ENCODE results near the gene SBF2. TPM values are rescaled to one million over a fixed set of nuclear protein-coding genes. Genes with fewer than 3 reads are reported as not detected.

The SBF2 gene
- total and polyA plus RNA-seq, 2 donors (not counting 1 experiment from before 2014, with no cell fraction given) = 5.6 to 17.7 TPM

DNA sequence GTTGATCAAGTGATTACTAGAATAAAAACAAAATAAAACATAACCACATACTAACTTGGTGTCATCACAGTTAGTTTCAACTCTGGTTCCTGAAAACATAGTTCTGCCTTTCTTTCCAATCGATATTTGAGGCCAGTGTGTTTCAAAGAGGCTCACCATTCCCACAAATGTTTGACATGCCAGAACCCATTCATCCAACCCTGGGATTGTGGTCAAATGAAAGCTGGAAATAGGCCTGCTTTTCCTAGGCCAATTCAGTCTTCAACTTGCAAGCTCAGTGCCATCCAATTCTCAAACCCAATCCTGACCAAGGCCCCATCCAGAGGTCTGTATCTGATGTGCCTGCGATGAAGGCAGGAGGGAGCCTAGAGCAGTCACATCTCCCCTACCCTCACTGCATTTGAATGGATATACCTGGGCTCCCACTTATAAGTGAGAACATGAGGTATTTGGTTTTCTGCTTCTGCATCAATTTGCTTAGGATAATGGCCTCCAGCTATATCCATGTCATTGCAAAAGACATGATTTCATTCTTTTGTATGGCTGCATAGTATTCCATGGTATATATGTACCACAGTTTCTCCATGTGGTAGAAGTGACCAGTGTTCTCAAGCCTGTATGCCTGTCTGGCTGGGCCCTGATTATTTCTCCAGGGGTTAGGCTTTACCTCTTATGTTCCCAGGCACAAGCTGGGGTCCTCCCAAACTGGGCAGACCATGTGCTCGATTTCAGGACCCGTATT lies 486.9 kb downstream of the SBF2 start:
- intact Hi-C loops (cut with micrococcal nuclease) = no loop called here
- POLR2A ChIA-PET = no interaction called here
- Histone ChIP-seq H3K4me1 (ENCODE audit: control insufficient read depth in 2 of 2, insufficient read depth in 2 of 2, low read length in 2 of 2) (no peaks in the 10 kb centered on the region), H3K36me3 (replicated peaks in 1 of 2; ENCODE audit: control extremely low read depth in 1 of 2, control insufficient read depth in 1 of 2, extremely low read depth in 1 of 2, insufficient read depth in 2 of 2, low read length in 1 of 2) (peaks cover 10 to 16% of the 10 kb centered on the region in 2 experiments), H2AFZ (ENCODE audit: insufficient read depth, low read depth, low read length, poor library complexity, severe bottlenecking) (no peak overlapping the region), H3K4me3 (ENCODE audit: control extremely low read depth in 1 of 5, extremely low read depth in 1 of 5, insufficient read depth in 1 of 5, low read depth in 2 of 5, low read length in 4 of 5) (no peak overlapping the region), H3K27ac (ENCODE audit: low read length in 2 of 2) (no peak overlapping the region), H3K27me3 (replicated peaks in 1 of 4; ENCODE audit: control extremely low read depth in 1 of 4, control insufficient read depth in 3 of 4, insufficient read depth in 4 of 4, low read length in 3 of 4) (no peaks in the 10 kb centered on the region), H3K4me2 (replicated peaks; ENCODE audit: low read depth, low read length, poor library complexity, severe bottlenecking) (no peak overlapping the region), H3K9me3 (ENCODE audit: control extremely low read depth in 1 of 3, control insufficient read depth in 2 of 3, insufficient read depth in 1 of 3, low read length in 2 of 3) (no peaks in the 10 kb centered on the region), H3K79me2 (ENCODE audit: control insufficient read depth, insufficient read depth, low read length) (no peaks in the 10 kb centered on the region), H3K9ac (ENCODE audit: low read length) (no peak overlapping the region), H4K20me1 (ENCODE audit: control insufficient read depth, insufficient read depth, low read length, poor library complexity, severe bottlenecking) (no peaks in the 10 kb centered on the region)
- H3K4me3 Mint-ChIP-seq = no peak overlapping the region
- no peaks in the 10 kb centered on the region for H3K9me3 Mint-ChIP-seq (ENCODE audit: insufficient read depth)
- CTCF ChIA-PET = interaction anchor here (1.0 kb wide), 1 partner anchor 166 kb away, joined by 3 read pairs; no protein-coding TSS in a partner anchor
- no peak for TF ChIP-seq CTCF (IDR thresholded peaks at IDR 0.05)
- TF ChIP-seq EZH2 (IDR thresholded peaks at IDR 0.05; ENCODE audit: borderline replicate concordance, insufficient read depth, low read depth, low read length, poor library complexity, severe bottlenecking) = no peak
- ATAC-seq (ENCODE audit: low read depth) = no peak
- DNase-seq = no peak
- no peaks in the 10 kb centered on the region for H3K4me1 Mint-ChIP-seq
- no peaks in the 10 kb centered on the region for H3K27me3 Mint-ChIP-seq
- no peak overlapping the region for H3K27ac Mint-ChIP-seq
- WGBS (ENCODE audit: insufficient coverage) = 100% methylated on average over 2 of the region's 4 CpGs

DNA sequence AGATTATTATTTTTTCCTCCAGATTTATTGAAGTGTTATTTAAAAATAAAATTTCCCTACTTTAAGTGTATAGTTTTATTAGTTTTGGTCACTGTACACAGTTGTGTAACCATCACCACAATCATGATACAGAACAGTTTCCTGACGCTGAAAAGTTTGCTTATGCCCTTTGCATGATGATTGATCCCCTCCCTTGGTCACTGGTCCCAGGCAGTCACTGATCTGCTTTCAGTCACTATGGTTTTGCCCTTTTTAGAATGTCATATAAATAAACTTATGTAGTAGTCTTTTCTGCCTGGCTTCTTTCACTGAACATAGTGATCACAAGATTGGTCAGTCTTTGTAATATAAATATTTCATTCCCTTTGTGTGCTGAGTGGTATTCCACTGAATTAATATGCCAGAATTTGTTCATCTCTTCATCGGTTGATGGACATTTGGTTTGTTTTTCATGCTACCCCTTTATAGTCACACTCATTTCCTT lies 489.6 kb downstream of the SBF2 start:
- Histone ChIP-seq H2AFZ (ENCODE audit: insufficient read depth, low read depth, low read length, poor library complexity, severe bottlenecking) (no peak overlapping the region), H3K4me2 (replicated peaks; ENCODE audit: low read depth, low read length, poor library complexity, severe bottlenecking) (no peak overlapping the region), H3K79me2 (ENCODE audit: control insufficient read depth, insufficient read depth, low read length) (no peaks in the 10 kb centered on the region), H3K4me1 (ENCODE audit: control insufficient read depth in 2 of 2, insufficient read depth in 2 of 2, low read length in 2 of 2) (no peaks in the 10 kb centered on the region), H3K4me3 (ENCODE audit: control extremely low read depth in 1 of 5, extremely low read depth in 1 of 5, insufficient read depth in 1 of 5, low read depth in 2 of 5, low read length in 4 of 5) (no peak overlapping the region), H3K27ac (ENCODE audit: low read length in 2 of 2) (no peak overlapping the region), H3K9me3 (ENCODE audit: control extremely low read depth in 1 of 3, control insufficient read depth in 2 of 3, insufficient read depth in 1 of 3, low read length in 2 of 3) (no peaks in the 10 kb centered on the region), H3K9ac (ENCODE audit: low read length) (no peak overlapping the region), H3K27me3 (replicated peaks in 1 of 4; ENCODE audit: control extremely low read depth in 1 of 4, control insufficient read depth in 3 of 4, insufficient read depth in 4 of 4, low read length in 3 of 4) (no peaks in the 10 kb centered on the region), H4K20me1 (ENCODE audit: control insufficient read depth, insufficient read depth, low read length, poor library complexity, severe bottlenecking) (no peaks in the 10 kb centered on the region), H3K36me3 (replicated peaks in 1 of 2; ENCODE audit: control extremely low read depth in 1 of 2, control insufficient read depth in 1 of 2, extremely low read depth in 1 of 2, insufficient read depth in 2 of 2, low read length in 1 of 2) (peaks cover 10 to 13% of the 10 kb centered on the region in 2 experiments)
- H3K9me3 Mint-ChIP-seq (ENCODE audit: insufficient read depth) = no peaks in the 10 kb centered on the region
- POLR2A ChIA-PET = no interaction called here
- CTCF ChIA-PET = no interaction called here
- ATAC-seq (ENCODE audit: low read depth) (no peak), DNase-seq (no peak)
- no peak overlapping the region for H3K4me3 Mint-ChIP-seq
- no CpG with 5 or more reads among the region's 2 CpGs for WGBS (ENCODE audit: insufficient coverage)
- no peaks in the 10 kb centered on the region for H3K27me3 Mint-ChIP-seq
- no peaks in the 10 kb centered on the region for H3K4me1 Mint-ChIP-seq
- no peak overlapping the region for H3K27ac Mint-ChIP-seq
- TF ChIP-seq EZH2 (IDR thresholded peaks at IDR 0.05; ENCODE audit: borderline replicate concordance, insufficient read depth, low read depth, low read length, poor library complexity, severe bottlenecking) (no peak), CTCF (IDR thresholded peaks at IDR 0.05) (no peak)
- intact Hi-C loops (cut with micrococcal nuclease) = no loop called here

Data from B cell (primary cell).